Endometrial microvascular endothelial cells (primary cell): ENCODE measurements around the gene CEP192. TPM values are rescaled to one million over a fixed set of nuclear protein-coding genes. Genes with fewer than 3 reads are reported as not detected.
"Not testable (repeated sequence)": the region's sequence is repeated elsewhere in the genome, so short reads cannot be mapped to it uniquely, and the experiment has no call there.

Experiments
- in situ Hi-C: cut with HindIII; loops from 2 replicates; pipeline ENCODE4 v1.10.0; 2017; ENCODE audit warnings: low sequenced_read_pairs, low pct_unique_long_range_greater_than_20kb; ENCODE audit errors: inconsistent ontology term
- total RNA-seq: library from RNA; depleted of rRNA; stranded (reverse); fragments of >200 nt; gene quantifications from one replicate; pipeline ENCODE4 v1.2.3, GENCODE V29; 2015; ENCODE audit errors: inconsistent ontology term

Gene CEP192
- total RNA-seq, 1 donor from 2014 or later: 21.0 TPM

GRCh38 chr18:13070460-13070859, 79.3 kb downstream of the CEP192 start:
- in situ Hi-C loops: no loop called here

DNA sequence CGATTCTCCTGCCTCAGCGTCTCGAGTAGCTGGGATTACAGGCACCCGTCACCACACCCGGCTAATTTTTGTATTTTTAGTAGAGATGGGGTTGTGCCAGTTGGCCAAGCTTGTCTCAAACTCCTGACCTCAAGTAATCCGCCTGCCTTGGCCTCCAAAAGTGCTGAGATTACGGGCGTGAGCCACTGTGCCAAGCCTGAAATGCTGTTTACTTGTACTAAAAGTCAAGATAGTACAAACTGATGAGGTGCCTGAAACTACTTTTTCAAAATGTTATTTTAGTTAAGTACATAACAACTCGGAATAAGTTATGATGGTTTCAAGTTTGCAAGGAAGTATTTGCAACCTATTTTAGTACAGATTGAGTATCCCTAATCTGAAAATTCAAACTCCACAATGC, 85.7 kb downstream of the CEP192 start:
- in situ Hi-C loops: no loop called here

DNA sequence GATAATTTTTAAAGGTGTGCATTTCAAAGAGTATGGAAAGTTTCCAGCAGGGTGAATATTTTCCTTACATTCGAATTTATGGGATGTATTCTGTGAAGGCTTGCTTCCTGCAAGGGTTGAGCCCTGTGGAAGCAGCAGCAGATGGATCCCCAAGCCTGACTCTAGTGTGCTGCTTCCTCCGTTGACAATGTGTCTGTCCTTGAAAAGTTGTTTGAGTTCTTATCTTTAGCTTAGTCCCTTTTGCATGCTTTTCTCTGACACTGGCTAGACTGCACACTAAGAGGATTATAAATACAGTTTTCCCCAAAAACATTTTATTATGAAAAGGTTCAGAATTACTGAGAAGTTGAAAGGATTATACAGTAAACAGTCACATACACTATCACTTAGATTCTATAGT, 86.3 kb downstream of the CEP192 start:
- in situ Hi-C loops: no loop called here

DNA sequence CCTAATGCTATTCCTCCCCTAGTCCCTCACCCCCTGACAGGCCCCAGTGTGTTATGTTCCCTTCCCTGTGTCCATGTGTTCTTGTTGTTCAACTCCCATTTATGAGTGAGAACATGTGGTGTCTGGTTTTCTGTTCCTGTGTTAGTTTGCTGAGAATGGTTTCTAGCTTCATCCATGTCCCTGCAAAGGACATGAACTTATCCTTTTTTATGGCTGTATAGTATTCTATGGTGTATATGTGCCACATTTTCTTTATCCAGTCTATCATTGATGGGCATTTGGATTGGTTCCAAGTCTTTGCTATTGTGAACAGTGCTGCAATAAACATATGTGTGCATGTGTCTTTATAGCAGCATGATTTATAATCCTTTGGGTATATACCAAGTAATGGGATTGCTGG, 86.9 kb downstream of the CEP192 start:
- in situ Hi-C loops: not testable (repeated sequence)

- in situ Hi-C loops: no loop called here
Observed at GRCh38 chr18:13086906-13087305, 95.7 kb downstream of the CEP192 start.

- in situ Hi-C loops: no loop called here
Observed at GRCh38 chr18:13095466-13095865, 104.3 kb downstream of the CEP192 start.

- in situ Hi-C loops: no loop called here
Observed at GRCh38 chr18:13096232-13096631, 105.1 kb downstream of the CEP192 start.

- in situ Hi-C loops: no loop called here
Observed at GRCh38 chr18:13096719-13097118, 105.6 kb downstream of the CEP192 start.

DNA sequence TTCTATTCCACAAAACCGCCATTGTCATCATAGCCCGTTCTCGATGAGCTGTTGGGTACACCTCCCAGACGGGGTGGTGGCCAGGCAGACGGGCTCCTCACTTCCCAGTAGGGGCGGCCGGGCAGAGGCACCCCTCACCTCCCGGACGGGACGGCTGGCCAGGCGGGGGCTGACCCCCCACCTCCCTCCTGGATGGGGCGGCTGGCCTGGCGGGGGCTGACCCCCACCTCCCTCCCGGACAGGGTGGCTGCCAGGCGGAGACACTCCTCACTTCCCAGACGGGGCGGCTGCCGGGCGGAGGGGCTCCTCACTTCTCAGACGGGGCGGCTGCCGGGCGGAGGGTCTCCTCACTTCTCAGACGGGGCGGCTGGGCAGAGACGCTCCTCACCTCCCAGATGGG, 106.9 kb downstream of the CEP192 start:
- in situ Hi-C loops: not testable (repeated sequence)

DNA sequence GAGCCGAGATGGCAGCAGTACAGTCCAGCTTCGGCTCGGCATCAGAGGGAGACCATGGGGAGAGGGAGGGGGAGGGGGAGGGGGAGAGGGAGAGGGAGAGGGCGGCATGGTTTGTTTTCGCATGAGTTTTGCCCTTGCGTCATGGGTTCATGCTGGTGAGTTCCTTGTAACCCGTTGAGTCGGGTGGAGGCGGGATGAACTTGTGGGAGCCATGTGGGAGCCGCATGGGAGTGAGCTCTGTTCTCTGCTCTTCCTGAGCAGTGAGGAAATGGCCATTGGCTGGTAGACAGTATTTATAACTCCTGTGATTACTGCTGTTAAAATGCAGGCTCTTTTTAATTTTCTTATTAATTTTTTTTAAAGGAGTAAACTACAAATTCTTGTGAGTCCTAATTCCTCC, 108.0 kb downstream of the CEP192 start:
- in situ Hi-C loops: no loop called here

DNA sequence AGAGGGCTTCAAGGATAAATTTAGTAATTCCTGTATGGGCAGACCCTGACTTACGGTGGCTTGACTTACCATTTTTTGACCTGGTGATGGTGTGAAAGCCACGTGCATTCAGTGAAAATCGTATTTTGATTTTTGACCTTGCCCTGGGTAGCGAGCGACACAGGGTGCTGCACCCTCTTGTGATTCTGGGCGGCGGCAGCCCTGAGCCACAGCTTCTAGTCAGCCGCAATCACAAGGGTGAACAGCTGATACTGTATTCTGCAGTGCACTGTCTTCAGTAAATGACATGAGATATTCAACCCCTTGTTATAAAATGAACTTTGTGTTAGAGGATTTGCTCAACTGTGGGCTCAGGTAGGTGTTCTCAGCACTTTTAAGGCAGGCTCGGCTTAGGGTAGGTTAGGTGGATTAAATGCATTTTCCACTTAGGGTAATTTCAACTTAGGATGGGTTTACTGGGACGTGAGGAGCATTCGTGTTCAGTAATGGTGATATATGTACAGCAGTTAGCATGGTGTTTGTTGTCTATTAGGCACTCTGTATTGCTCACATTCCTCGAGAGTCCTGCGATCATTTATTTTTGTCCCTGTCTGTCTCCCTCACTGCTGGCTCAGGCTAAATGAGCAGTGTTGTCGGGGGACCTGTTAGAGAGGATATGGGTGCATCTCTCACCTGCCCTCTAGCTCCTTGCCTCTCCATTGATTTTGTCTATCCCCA, 109.9 kb downstream of the CEP192 start:
- in situ Hi-C loops: no loop called here

DNA sequence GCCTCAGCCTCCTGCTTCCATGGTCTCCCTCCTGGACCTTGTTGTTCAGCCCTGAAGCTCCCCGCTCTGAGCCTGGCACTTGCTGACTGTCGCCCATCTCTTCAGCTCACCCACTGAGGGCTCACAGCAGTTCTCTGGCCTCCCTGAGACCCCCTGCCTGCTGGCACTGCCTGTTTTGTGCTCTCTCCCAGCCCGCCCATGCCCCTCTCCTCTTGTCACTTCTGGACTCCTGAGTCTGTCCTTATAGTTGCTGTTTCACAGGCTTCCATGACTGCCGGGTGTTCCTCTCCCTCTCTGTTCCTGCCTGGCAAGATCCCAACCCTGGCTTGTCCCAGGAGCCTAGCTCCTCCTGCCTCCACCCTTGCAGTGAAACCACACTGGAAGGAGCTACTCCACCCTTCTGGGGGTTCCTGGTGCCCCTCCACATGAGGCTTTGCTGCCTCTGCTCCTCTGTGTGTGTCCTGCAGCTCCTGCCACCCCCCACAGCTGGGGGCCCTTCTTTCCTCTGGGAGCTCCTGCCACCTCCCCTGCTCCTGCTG, 110.6 kb downstream of the CEP192 start:
- in situ Hi-C loops: no loop called here

DNA sequence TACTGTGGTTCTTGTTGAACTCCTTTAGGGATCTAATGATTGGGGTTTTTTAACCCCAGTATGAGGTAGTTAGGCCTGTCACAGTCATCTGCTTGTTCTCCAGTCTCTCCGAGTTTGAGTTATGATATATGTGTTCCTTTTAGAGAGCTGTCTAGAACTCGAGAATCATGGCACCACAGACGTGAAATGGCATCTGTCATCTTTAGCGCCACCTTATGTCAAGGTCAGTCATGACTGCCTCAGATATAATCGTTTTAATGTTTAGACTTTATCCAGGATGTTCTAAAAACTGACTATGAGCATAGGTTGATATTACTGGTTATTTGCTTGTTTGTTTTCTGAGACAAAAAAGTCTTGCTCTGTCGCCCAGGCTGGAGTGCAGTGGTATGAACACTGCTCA, 112.2 kb downstream of the CEP192 start:
- in situ Hi-C loops: no loop called here

DNA sequence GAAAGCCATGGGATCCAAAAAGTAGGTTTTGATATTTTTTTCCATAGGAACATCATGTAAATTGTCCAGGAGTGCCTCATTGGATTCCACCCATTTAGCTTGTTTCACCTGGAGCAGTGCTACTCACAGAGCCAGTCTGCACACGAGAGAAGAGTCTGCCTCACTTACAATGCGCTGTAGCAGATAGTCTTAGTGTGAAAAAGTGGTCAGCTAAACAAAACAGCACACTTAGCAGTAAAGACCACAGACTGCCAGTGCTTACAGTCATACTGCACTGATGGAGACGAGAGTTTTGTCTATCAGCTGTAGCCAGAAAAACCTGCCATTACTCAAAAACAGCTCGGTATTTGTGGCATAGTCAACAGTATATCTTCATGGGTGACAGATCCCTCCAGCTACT, 113.9 kb downstream of the CEP192 start:
- in situ Hi-C loops: no loop called here

DNA sequence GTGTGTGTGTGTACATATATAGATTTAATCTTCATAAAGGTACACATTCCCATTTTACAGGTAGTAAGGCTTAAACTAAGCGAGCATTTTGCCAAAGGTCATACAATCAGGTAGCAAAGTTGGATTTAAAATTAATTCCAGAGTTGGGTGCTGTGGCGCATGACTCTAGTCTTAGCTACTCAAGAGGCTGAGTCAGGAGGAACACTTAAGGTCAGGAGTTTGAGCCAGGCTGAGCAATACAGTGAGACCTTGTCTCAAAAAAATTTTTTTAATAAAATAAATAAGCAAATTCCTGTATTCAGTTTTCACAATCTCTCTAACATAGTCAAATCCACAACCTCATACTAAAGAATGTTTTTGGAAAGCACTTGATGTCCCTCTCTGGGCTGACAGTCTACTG, 115.9 kb downstream of the CEP192 start:
- in situ Hi-C loops: no loop called here

- in situ Hi-C loops: no loop called here
Observed at GRCh38 chr18:13108330-13108729, 117.2 kb downstream of the CEP192 start.

- in situ Hi-C loops: no loop called here
Observed at GRCh38 chr18:13110559-13110958, 119.4 kb downstream of the CEP192 start.

DNA sequence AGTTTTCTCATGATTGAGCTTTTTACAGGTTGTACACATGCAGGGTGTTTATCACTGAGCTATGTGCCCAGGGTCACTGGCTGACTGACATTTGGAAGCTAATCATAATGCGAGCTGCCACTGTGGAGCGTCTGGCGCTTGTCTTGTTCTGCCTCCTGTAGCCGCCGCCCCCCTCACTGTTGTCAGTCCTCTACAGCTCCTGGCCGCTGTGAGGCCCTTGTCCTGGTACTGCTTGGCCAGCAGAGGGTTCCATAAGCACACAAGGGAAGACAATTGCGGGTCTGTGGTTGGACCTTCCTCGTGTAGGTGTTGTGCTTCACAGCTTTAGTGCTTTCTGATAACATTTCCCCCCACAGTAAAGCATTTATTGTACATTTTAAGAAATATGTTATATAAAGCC, 121.8 kb downstream of the CEP192 start:
- in situ Hi-C loops: no loop called here

DNA sequence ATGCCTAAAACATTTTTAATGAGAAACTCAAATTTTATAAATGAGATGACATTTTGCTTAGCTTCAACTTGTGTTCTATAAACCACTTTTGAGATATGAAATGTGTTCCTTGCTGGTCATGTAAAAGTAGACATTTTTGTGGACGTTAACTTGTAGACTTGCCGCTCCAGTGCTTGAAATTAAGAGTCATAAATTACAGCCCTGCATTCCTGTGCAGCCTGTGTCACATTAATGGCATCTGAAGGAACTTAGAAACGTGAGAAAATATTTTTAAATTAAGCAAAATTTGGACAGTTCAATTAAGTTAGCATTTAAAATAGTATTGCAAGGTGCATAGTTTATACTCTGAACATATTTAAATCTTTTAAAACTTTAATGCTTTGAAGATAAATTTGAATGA, 129.1 kb downstream of the CEP192 start:
- in situ Hi-C loops: no loop called here

- in situ Hi-C loops: no loop called here
Observed at GRCh38 chr18:13120983-13121441, 129.8 kb downstream of the CEP192 start.

GRCh38 chr18:13124411-13124810, 133.2 kb downstream of the CEP192 start:
- in situ Hi-C loops: no loop called here
